NCI-H1436 treated with DMSO at 0.1 percent for 48 hours (cell line): ENCODE data around the gene APCDD1L.

Experiments
- DNase-seq: peaks from one replicate; lab custom pipeline; 2025; lab: John Stamatoyannopoulos, UW

APCDD1L gene

GRCh38 chr20:58492074-58492718 lies 23.0 kb downstream of the APCDD1L start:
- DNase-seq = no peak

DNA sequence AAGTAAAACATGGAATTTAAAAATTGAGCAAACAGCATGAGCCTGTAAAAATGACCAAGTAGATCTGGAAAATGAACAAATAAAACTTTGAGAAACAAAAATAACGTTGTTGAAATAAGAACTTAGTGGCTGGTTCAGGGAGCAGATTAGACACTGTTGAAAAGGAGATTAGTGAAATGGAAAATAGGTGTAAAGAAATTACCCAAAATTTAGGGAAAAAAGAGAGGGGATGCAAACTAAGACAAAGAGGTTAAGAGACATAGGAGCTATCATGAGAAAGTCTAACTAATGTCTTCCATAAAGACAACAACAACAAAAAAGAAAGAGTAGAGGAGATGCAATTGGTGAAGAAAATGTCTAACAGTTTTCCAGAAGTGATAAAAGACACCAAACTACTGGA lies 29.0 kb downstream of the APCDD1L start:
- DNase-seq = no peak

GRCh38 chr20:58485393-58485792 lies 29.8 kb downstream of the APCDD1L start:
- DNase-seq = no peak

GRCh38 chr20:58483470-58483869 lies 31.7 kb downstream of the APCDD1L start:
- DNase-seq = no peak

GRCh38 chr20:58483051-58483450 lies 32.1 kb downstream of the APCDD1L start:
- DNase-seq = no peak

DNA sequence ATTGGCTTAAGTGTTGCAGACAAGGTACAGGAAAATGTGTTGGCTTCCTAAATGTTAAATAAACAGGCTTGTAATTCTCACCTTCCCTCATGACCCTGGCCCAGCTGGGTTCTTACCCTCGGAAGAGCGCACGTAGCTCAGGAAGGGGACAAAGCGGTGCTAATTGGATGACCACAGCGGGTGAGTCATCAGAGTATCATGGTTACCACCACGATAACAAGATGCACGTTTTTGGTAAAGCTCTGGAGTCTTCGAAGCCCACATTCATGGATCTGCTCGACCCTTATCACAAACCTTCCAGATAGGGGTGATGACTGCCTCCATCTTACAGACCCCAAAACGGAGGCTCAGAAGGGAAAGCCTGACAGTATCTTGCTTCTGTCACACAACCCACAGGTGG lies 32.8 kb downstream of the APCDD1L start:
- no peak for DNase-seq

DNA sequence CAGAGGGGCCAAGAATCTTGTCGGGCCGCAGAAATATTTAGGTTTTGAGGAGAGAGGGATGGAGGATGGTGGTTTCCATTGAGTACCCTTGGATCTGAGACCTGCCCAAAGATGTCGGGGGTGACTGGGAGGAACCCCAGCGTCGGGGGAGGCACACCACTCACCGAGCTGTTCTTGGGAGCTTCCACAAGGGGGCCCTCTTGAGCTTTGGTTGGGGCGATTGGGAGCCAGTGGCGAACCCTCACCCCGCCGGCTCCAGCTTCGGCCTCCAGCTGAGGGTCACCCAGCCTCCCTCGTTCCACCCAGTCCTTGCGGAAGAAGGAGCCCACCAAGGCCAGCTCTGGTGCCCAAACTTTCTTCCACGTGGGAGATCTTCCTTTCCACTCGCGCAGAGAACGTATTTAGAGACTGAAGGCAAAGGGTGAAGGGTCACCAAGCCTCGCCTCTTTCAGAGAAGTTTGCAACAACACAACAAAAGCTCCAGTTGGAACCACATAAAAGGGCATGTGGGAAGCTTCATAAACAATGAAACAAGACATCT lies 33.6 kb downstream of the APCDD1L start:
- DNase-seq = no peak

GRCh38 chr20:58480551-58481336 lies 34.5 kb downstream of the APCDD1L start:
- DNase-seq = no peak

- DNase-seq = no peak
These were observed 35.3 kb downstream of the APCDD1L start for GRCh38 chr20:58479726-58480440.

DNA sequence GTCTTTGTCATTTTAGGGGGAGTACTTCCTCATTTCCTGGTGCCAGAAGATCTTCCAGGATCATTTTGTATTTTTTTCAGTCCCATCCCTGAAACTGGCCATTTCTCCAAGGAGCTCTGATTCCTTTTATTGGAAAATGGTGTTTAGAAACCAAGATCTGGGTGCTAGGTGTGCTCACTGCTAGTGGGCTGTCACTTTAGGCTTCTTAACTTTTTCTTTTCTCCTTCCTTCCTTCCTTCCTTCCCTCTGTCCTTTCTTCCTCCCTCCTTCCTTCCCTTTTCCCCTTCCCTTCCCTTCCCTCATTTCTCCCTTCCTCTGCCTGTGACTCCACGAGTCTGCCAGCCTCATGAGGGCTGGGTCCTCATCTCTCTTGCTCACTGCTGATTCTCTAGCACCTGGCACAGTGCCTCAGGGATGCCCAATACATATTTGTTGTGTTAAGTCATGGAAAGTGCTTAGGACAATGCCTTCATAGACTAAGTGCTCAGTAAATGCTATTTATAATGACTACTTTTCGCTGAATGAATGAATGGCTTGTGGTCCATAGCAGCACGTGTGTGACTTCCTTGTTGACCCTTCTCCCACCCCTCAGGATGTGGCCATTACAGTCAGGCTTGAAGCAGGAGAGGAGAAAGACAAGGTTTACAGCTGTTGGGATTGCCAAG lies 36.9 kb downstream of the APCDD1L start:
- DNase-seq = no peak

GRCh38 chr20:58475466-58475865 lies 39.7 kb downstream of the APCDD1L start:
- no peak for DNase-seq

- DNase-seq = no peak
These were observed 41.5 kb downstream of the APCDD1L start for GRCh38 chr20:58473453-58474425.

GRCh38 chr20:58472273-58473018 lies 42.8 kb downstream of the APCDD1L start:
- no peak for DNase-seq

GRCh38 chr20:58471193-58472164 lies 43.7 kb downstream of the APCDD1L start:
- DNase-seq = no peak

DNA sequence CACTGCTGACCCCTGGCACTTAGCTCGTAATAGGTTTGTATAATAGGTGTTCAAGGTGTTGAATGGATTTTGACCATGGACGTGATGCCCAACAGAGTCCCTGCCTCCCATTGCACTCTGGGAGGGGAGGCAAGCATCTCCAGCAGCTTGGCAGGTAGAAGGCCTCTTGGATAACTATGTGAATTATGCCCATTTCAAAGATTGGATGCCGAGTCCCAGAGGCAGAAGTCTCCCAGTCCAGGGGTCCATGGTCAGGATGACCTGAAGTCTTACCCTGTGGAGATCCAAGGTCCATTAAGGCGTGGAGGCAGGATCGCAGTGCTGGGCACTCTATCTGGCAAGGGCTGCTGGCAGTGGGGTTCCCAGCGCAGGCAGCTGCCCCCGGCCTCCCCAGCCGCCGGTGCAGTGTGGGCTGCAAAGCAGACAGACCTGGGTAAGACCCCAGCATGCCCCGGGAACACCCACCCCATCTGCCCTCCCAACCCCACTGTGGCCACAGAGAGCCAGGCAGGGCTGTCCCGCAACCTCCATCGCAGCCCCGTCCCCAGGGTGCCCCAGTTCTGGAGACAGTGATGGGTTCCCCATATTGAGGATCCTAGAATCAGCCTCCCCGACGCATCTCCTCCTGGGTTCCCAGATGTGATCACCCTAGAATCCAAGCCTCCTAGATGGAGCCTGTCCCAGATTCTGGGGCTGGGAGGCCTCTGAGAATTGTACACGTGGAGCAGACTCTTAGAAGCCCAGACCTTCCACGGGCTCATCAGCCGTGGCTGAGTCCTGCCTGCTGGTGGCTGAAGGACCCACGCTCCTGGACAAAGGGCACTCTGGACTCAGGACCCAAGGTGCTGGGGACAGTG lies 44.6 kb downstream of the APCDD1L start:
- no peak for DNase-seq

DNA sequence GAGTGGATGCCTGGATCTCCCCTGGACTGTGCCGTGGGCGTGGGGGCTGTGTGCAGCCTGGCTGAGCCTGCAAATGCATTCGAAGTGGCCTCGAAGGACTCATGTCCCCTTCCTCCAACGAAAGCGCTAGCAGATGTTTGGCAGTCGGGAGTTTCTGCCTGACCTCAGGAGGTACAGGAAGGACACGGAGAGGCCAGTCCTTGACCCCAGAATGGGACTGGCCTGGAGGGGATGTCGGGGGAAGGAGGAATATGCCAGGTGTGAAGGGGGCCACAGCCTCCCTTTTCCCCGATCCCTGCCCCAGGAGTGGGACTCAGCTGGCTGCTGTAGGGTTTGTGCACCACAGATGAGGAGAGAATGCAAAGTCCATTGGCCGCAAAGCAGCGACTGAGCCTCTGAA lies 45.6 kb downstream of the APCDD1L start:
- DNase-seq = no peak

DNA sequence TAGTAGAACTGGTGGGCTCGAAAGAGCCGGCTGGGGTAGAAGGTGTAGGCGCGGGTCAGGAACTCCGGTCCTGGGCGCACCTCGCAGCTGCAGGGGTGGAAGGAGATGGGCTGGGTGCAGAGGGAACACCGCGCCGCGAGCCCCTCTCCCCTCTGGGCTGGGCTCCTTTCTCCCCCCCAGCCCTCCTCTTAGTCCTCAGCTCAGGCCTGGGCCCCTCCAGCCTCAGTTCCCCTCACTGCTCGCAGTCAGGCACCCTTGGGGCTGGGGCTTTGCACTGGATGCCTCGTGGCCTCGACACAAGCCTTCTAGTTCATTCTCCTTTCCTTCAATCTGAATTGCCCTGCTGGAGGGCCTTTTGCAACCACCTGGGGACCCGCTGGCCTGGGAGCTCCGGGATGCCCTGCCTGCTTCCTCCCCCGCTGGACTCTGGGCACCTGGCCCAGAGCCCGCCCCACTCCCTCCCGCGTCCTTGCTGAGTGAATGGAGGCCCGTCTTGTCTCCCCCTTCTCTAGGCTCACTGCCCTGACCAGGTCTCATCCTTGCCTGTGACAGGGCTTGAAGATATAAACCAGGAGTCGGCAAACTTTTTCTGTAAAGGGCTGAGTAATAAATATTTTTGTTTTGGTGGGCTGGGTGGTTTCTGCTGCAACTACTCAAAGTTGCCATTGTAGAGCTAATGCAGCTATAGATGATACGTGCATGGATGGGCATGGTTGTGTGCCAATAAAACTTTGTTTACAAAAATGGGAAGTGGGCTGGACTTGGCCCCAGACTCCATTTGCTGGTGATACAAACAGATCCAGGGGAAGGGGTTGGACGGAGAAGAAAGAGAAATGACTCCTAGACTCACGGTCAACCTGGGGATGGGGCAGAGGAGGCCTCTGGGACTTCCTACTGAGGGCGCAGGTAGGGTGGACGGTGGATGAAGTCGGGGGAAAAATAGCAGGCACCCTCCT lies 47.3 kb downstream of the APCDD1L start:
- DNase-seq = no peak
